ENCODE results near the gene RPTOR. TPM values are rescaled to one million over a fixed set of nuclear protein-coding genes. Genes with fewer than 3 reads are reported as not detected.

The RPTOR gene
- total RNA-seq, 2 donors from 2014 or later: 62.0 to 228 TPM

DNA sequence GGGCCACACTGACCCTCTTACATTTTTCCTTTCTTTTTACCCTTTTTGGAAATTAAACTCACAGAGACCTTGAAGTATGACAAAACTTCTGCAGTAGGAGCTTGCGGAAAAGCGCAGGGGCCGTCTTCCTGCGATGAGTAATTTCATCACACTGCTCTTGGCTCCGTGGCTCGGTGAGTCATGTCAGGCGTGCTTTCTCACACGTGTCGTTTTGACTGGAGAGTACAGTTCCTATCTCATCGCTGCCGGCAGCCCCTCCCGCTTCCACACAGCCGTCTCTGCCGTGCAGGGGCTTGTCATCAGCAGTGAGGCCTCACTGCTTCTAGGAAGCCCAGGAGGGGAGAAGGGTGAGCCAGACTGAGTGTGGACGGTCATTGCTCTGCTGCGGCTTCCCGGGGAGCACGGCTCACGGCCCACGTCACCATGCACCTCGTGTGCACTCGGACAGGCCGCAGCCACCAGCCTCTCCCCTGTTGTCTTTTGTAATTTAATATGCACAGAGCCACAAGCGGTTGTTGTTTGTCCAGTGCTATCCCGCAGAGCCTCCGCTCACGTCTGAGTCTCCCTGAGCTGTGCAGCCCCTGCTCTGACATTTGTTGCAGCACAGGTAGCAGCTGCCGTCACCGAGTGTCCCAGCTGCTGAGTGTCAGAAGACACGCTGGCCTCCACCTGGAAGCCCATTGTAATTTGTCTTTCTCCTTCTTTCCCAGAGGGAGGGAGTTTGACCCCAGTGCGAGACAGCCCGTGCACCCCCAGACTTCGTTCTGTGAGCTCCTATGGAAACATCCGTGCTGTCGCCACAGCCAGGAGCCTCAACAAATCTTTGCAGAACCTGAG, 347.6 kb downstream of the RPTOR start:
- Mint-ChIP-seq H3K4me3 (peak overlapping the region; percentile 100), H3K4me1 (peaks cover 27% of the 10 kb centered on the region), H3K27ac (peak overlapping the region; percentile 99), H3K36me3 (ENCODE audit: low read depth) (peaks cover 95% of the 10 kb centered on the region), H3K27me3 (no peaks in the 10 kb centered on the region), H3K9me3 (no peaks in the 10 kb centered on the region)
- ATAC-seq (replicated peaks): peak; percentile 69

DNA sequence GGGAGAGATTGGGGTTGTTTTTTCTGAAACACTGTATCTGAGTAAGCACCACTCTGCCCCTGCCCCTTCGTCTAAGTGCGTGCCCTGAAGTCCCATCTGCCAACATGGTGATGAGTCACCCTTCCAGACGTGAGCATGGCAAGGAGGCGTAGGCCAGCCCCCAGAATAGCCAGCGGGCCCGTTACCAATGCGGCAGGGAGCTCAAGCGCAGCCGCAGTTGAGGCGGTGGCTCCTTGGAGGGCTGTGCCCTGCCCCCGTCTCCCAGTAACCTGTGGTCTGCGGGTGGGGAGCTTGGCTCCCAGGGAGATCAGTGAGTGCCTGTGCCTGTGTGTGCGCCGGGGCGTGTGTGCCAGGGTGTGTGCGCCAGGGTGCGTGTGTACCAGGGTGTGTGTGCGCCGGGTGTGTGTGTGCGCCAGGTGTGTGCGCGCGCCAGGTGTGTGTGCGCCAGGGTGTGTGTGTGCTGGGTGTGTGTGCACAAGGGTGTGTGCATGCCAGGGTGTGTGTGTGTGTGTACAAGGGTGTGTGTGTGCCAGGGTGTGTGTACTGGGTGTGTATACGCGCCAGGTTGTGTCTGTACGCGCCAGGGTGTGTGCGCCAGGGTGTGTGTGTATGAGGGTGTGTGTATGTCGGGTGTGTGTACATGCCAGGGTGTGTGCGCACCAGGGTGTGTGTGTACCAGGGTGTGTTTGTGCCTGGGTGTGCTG, 348.4 kb downstream of the RPTOR start:
- ATAC-seq (replicated peaks): peak; percentile 51

DNA sequence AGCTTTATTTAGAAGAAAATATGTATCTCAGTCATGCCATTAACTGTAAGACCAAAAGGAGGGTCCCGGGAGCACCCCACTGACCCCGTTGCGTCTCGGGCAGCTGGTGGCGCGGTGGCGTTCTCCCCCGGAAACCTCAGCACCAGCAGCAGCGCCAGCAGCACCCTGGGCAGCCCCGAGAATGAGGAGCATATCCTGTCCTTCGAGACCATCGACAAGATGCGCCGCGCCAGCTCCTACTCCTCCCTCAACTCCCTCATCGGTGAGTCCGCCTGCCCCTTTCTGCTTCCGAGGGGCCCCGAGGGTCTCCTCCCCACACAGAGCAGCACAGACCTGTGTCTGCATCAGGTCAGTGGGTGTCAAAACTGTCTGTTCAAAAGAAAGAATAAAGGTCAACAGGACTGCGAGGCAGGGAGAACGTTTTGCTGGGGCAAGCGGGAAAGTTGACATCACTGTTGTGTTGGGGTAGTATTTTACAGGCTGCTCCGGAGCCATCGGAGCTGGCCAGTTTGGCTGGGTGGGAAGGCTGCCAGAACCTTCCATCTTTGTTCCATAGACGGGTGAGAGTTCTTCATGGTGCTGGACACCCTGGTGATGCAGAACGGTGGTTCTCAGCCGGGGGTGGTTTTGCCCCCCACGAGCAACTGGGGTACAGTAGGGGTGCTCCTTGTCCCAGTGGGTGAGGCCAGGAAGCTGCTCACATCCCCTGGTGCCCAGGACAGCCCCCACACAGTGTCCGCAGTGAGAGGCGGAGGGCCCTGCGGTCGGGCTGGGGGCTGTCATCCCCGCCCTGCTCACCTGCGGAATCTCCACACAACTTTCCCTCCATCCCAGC, 349.2 kb downstream of the RPTOR start:
- peak overlapping the region; percentile 99 for H3K27ac Mint-ChIP-seq
- ATAC-seq (replicated peaks): no peak
- peaks cover 100% of the 10 kb centered on the region for H3K36me3 Mint-ChIP-seq (ENCODE audit: low read depth)
- peak overlapping the region; percentile 100 for H3K4me3 Mint-ChIP-seq
- H3K27me3 Mint-ChIP-seq: no peaks in the 10 kb centered on the region
- no peaks in the 10 kb centered on the region for H3K9me3 Mint-ChIP-seq
- peaks cover 34% of the 10 kb centered on the region for H3K4me1 Mint-ChIP-seq

More for the DNA sequence above, 348.4 kb downstream of the RPTOR start:
- no peaks in the 10 kb centered on the region for H3K9me3 Mint-ChIP-seq
- H3K27me3 Mint-ChIP-seq: no peaks in the 10 kb centered on the region
- peak overlapping the region; percentile 100 for H3K4me3 Mint-ChIP-seq
- H3K27ac Mint-ChIP-seq: peak overlapping the region; percentile 99
- peaks cover 30% of the 10 kb centered on the region for H3K4me1 Mint-ChIP-seq
- peaks cover 100% of the 10 kb centered on the region for H3K36me3 Mint-ChIP-seq (ENCODE audit: low read depth)

DNA sequence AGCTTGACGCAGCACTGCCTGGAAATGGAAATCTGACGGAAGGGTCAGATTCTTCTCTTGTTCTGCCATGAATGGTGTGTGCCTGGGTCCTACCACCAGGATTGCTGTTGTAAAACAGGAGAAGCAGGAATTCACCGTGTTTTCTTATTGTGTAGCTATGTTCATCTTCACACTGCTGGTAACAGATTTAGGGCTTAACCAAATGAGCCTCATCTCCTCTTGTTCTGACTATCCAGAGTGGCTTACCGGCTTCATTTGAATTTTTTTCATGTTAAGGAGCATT, 349.7 kb downstream of the RPTOR start:
- peaks cover 100% of the 10 kb centered on the region for H3K36me3 Mint-ChIP-seq (ENCODE audit: low read depth)
- no peaks in the 10 kb centered on the region for H3K9me3 Mint-ChIP-seq
- H3K4me1 Mint-ChIP-seq: peaks cover 29% of the 10 kb centered on the region
- H3K27me3 Mint-ChIP-seq: no peaks in the 10 kb centered on the region
- H3K27ac Mint-ChIP-seq: peak overlapping the region; percentile 99
- H3K4me3 Mint-ChIP-seq: peak overlapping the region; percentile 100
- no peak for ATAC-seq (replicated peaks)

DNA sequence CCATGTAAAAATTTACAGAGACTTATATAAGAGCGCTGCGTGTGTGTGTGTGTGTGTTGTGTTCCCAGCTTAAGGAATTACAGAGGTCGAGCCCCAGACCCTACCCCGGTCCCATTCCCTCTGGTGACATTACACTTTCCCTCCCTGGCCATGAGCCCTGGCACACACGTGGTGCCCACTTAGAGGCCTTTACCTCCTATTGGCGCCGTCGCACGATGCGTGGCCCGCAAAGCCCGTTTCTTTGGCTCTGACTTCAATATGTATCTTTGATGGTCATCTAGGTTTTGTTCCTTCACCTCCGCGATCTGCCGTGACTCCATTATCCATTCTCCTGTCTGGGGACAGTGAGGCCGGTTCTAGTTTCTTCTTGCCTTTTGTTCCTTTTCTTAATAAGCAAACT, 350.1 kb downstream of the RPTOR start:
- Mint-ChIP-seq H3K9me3 (no peaks in the 10 kb centered on the region), H3K27ac (peak overlapping the region; percentile 99), H3K36me3 (ENCODE audit: low read depth) (peaks cover 100% of the 10 kb centered on the region), H3K4me3 (peak overlapping the region; percentile 100), H3K27me3 (no peaks in the 10 kb centered on the region), H3K4me1 (peaks cover 28% of the 10 kb centered on the region)
- ATAC-seq (replicated peaks): no peak

DNA sequence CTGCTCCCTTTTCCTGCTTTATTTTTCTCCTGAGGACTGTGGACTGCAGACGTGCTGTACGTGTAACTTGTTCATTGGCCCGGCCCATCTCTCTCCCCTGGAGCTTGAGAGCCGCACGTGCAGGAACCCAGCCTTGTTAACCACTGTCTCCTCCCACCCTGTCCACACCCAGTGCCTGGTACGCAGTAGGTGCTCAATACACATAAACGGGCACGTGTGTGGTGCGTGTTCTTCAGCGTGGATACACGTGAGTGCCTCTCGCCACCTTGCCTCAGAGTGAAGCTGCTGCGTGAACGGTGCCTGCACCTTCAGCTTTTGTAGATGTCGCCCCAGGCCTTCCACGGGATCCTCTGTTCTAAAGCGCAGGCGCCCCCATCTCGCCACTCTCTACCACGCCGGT, 350.7 kb downstream of the RPTOR start:
- no peak for ATAC-seq (replicated peaks)
- peak overlapping the region; percentile 100 for H3K4me3 Mint-ChIP-seq
- H3K36me3 Mint-ChIP-seq (ENCODE audit: low read depth): peaks cover 100% of the 10 kb centered on the region
- H3K27me3 Mint-ChIP-seq: no peaks in the 10 kb centered on the region
- H3K4me1 Mint-ChIP-seq: peaks cover 28% of the 10 kb centered on the region
- H3K27ac Mint-ChIP-seq: peak overlapping the region; percentile 99
- H3K9me3 Mint-ChIP-seq: no peaks in the 10 kb centered on the region

DNA sequence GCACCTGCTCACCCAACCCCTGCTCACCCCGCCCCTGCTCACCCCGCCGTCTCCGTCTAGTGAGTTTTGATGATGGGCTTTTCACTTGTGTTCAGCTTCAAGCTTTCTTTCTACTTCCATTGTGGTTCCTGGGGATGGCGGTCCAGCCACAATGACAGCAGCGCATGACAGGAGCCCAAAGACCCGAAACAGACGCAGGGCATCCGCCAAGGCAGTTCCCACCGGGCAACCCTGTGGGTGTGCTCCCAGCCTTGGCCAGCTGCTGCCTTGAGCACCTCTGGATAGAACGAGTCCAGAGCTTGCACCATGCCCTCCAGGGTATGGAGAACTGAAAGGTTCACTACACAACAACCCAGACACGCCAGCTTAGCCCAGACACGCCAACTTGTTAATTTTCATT, 354.1 kb downstream of the RPTOR start:
- Mint-ChIP-seq H3K36me3 (ENCODE audit: low read depth) (peaks cover 100% of the 10 kb centered on the region), H3K27ac (peak overlapping the region; percentile 89), H3K4me3 (peak overlapping the region; percentile 100), H3K4me1 (peaks cover 40% of the 10 kb centered on the region), H3K27me3 (no peaks in the 10 kb centered on the region), H3K9me3 (no peaks in the 10 kb centered on the region)
- no peak for ATAC-seq (replicated peaks)

DNA sequence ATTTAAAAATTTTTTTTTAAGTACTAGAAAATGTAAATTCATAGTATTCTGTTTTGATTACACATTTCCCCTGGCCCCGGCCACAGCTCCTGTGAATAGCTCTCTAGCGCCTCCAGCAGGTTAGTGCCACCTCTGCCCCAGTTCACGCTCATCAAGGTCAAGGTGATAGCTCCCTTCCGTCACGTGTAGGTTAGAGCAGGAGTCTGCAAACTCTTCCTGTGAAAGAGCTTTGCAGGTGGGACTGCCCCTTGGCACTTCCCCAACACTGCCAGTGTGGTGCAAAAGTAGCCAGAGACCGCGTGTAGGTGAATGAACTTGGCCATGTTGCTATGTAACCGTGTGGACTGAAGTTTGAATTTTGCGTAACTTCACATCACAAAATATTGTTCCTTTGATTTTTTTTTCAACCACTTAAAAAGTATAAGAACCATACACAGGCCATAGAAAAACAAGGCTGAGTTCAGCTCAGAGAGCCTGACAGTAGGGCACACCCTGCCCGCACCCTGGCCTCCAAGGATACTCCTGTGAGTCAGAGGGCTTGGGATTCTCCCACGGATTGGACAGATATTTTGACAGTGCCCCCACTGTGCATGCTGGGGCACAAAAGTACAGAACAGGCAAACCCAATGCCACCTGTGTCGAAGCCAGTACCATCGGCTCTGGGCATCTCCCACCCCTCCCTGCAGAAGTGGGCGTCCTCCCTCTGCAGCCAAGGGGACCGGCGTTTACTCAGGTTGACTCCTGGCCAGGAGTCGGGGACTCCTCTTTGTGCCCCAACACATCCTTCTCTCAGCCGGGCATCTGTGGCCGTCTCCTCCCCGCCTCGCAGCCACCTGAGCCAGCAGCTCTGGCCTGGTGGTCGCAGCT, 355.0 kb downstream of the RPTOR start:
- H3K4me1 Mint-ChIP-seq: peaks cover 43% of the 10 kb centered on the region
- H3K27me3 Mint-ChIP-seq: no peaks in the 10 kb centered on the region
- H3K9me3 Mint-ChIP-seq: no peaks in the 10 kb centered on the region
- peak; percentile 57 for ATAC-seq (replicated peaks)
- peaks cover 100% of the 10 kb centered on the region for H3K36me3 Mint-ChIP-seq (ENCODE audit: low read depth)
- peak overlapping the region; percentile 100 for H3K4me3 Mint-ChIP-seq
- peak overlapping the region; percentile 62 for H3K27ac Mint-ChIP-seq

DNA sequence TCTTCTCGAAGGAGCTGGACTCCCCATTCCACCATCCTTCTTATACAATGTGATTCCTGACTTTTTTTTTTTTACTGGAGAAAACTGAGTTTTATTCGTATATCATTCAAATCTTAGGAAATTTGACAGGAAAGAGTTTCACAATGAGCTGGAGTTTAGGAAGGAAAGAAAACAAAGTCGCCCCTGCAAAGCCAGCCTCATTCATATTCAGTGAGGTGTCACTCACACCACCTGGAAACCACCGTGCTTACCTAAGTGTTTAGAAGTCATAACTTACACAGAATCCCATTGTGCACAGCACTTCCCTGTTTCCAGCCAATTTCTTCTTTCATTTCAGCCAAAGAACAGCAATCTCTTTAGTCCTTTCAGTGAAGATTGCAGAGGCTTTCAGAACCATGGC, 356.7 kb downstream of the RPTOR start:
- no peaks in the 10 kb centered on the region for H3K27me3 Mint-ChIP-seq
- H3K9me3 Mint-ChIP-seq: no peaks in the 10 kb centered on the region
- peak; percentile 65 for ATAC-seq (replicated peaks)
- H3K36me3 Mint-ChIP-seq (ENCODE audit: low read depth): peaks cover 100% of the 10 kb centered on the region
- peak overlapping the region; percentile 80 for H3K27ac Mint-ChIP-seq
- peaks cover 32% of the 10 kb centered on the region for H3K4me1 Mint-ChIP-seq
- H3K4me3 Mint-ChIP-seq: peak overlapping the region; percentile 100

DNA sequence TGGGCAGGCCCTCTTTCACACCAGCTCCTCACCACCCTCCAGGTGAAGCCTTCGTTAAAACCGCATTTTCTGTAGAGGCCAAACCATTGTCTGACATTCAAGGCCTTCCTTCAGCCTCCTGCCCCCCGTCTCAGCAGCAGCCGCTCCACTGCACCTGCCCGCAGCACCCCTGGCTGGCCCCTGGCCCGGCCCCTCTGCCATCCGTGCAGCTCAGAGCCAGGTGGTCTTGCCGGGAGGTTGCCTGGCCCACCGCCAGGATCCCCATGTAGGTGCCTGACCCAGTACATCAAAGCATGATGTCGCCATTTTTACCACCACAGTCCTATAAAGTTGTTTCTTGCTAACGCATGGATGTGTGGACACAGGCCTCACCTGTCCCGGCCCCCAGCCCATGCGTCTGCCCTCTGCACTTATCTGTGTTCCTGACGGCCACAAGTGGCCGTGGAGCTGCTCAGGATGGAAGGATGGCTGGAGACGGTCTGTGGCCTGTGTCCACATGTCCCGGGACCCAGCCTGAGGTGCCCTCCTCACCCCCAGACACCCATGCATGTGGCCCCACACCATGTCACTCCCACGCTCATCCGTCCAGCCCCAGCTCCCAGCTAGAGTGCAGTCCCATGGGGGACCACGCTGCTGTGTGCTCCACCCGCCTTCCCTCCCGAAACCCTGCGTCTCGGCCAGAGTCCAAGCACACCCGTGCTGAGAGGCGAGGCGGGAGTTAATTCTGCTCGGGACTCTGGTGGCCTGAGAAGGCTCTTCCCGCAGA, 357.7 kb downstream of the RPTOR start:
- ATAC-seq (replicated peaks): no peak
- Mint-ChIP-seq H3K36me3 (ENCODE audit: low read depth) (peaks cover 100% of the 10 kb centered on the region), H3K4me3 (peak overlapping the region; percentile 100), H3K9me3 (no peaks in the 10 kb centered on the region), H3K27ac (peak overlapping the region; percentile 80), H3K4me1 (peaks cover 28% of the 10 kb centered on the region), H3K27me3 (no peaks in the 10 kb centered on the region)

DNA sequence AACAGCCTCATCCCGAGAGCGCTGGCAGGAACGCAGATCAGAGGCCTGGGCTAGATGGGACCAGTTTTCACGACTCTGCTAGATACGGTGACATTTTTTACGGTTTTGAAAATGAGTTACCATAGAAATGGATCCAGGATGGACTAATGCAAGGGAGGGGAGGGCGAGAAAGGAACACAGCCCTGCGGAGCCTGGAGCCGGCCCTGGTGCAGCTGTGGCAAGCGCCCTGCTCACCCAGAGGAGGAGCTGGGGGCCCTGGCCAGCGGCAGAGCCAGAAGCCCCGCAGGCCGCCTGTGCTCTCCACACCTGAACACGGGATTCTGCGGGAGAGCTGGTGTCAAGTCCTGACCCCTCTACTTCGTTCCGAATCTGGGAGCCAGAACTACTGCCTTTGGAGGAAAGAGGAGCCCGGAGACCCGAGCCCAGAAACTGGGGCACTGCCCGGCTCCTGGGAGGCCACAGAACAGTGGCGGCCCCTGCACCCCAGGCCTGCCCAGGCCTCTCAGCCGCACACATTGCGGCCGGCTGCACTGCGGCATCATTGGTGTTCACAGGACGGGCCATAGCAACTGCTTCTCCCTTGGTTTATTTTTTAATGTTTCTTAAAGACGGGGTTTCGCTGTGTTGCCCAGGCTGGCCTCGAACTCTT, 358.4 kb downstream of the RPTOR start:
- Mint-ChIP-seq H3K4me1 (peaks cover 30% of the 10 kb centered on the region), H3K27ac (peak overlapping the region; percentile 80), H3K36me3 (ENCODE audit: low read depth) (peaks cover 100% of the 10 kb centered on the region), H3K4me3 (peak overlapping the region; percentile 100), H3K9me3 (no peaks in the 10 kb centered on the region), H3K27me3 (no peaks in the 10 kb centered on the region)
- ATAC-seq (replicated peaks): no peak

DNA sequence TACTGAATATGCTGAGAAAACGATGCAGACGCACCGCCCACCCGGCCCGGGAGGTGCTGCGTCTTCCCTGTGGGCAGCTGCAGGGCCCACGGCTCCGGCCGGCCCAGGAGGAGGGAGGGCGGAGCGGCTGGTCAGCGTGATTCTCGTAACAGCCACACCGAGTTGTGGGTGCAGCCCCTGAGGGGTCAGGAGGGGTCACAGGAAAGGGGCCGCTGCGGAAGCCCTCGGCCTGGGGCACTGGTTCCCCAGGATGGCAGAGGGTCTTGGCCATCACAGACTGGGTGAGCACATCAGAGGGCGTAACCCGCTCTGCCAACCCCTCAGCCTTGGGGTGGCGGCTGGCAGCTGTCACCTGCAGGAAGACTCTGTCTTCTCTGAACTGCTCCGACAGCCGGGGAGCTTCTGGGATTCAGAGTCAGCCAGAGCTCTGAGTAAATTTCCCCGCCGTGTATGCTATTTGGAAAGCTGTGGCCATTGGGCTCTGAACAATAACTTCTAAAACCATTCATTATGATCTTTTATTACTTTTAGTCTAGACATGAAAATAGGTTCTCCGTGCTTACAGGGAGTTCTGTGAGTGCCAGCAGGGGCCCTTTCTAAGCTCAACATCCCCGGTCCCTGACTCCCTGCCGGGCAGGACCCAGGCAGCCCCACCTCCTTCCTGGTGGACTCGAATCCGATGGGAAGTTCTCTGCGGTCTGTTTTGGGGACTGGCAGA, 359.6 kb downstream of the RPTOR start:
- no peaks in the 10 kb centered on the region for H3K27me3 Mint-ChIP-seq
- H3K27ac Mint-ChIP-seq: peak overlapping the region; percentile 30
- no peak for ATAC-seq (replicated peaks)
- no peaks in the 10 kb centered on the region for H3K9me3 Mint-ChIP-seq
- H3K4me3 Mint-ChIP-seq: no peak overlapping the region
- H3K36me3 Mint-ChIP-seq (ENCODE audit: low read depth): peaks cover 100% of the 10 kb centered on the region
- peaks cover 26% of the 10 kb centered on the region for H3K4me1 Mint-ChIP-seq

Measured in activated T-helper 17 cell treated with anti-CD3 and anti-CD28 coated beads, Interleukin-2, amount 50 U/mL, for 72 hours (primary cell).